Right forelimb (tissue), 1 donor: Measurements from ENCODE around the gene NR1D2.
"Not testable (repeated sequence)": the region's sequence is repeated elsewhere in the genome, so short reads cannot be mapped to it uniquely, and the experiment has no call there.

ENCODE experiments used
- DNase-seq: peaks from one replicate; pipeline ENCODE4 v3.0.0-alpha.2; 2018

NR1D2 gene

DNA sequence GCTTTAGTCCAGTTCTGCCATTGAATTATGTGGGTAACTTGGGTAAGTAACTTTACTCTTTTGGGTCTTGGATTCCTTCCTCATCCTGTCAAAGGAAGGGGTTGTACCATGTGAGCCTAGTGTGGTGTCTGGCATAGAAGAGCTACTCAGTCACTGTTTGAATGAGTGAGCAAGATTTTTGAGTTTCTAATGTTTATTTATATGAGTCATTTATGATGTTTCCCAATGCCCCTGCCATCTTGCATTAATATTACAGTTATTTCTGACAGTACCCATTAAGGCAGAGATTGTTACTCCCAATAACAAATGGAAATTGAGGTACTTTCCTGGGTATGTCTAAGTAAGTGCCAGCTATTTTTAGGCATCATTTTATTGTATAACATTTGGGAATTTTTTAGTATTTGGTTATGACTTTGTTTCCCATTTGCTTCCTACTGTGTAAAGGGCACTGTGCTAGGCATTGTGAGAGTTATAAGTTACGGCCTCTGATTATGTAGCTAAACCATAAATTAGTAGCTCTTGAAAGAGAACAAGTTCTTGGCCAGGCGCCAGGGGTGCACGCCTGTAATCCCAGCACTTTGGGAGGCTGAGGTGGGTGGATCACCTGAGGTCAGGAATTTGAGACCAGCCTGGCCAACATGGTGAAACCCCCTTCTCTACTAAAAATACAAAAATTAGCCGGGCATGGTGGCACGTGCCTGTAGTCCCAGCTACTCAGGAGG lies 23.5 kb downstream of the NR1D2 start:
- no peak for DNase-seq

DNA sequence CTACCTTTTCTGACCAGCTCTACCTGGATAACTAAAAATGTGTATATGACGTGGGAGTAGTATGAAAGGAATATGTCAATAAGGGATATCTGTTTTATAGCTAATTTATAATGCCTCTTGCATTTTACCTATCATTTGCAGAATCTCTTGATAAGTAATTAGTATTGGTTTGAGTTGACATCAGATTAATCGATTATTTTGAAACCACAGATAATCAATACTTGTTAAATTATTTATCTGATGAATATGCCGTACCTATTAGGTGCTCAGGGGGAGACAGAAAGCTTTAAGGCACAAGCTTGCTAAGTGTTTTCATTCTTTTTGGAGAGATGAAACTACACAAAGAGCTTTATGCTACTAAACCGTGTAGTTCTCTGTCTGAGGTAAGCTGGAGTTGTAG lies 24.3 kb downstream of the NR1D2 start:
- DNase-seq, result no peak

DNA sequence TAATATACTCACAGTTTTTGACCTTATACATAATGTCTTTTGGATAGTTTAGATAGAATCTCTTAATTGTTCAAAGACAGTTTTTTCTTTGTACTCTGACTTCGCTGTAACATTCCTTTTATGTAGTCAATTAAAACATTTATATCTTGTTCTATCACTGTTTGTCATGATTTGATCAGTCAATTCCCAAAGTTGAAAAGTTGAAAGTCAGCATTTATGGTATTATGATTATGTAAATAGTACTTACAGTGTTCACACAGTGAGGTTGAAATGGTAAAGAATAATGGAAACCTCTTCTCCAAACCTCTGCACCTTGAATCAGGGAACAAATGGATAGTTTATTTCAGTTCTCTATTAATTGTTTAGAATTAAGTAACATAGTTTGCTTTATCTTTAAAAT lies 26.6 kb downstream of the NR1D2 start:
- DNase-seq, result no peak

DNA sequence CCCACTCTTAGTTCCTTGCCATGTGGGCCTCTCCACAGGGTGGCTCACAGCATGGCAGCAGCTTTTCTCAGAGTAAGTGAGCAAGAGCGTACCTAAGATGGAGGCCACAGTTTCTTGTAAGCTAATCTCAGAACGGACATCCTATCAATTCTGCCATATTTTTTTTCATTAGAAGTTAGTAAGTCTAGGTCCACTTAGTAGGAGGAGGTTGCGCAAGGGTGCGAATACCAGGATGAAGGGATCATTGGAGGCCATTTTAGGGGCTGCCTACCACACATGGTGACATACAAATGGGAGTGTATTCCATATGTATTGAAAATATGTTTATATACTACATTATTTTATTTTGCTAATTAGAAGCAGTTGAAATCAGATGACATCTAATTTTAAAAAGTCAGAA lies 31.5 kb downstream of the NR1D2 start:
- no peak for DNase-seq

DNA sequence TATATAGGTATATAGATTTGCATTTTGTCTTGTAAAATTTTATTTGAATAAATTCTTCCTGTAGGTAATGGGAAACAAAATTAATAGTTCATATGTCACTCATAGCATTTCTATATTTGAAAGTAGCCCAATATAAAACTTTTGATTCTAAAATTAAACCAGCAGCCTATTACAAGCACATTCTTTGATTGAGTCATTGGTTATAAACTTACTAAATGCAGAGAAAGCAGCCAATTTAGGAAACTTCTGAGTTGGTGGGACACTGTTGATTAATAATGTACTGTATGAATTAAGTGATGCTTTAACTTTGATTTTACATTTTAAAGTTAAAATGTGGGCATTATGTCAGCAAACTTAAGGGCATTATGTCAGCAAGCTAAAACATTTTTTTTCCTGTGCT lies 34.5 kb downstream of the NR1D2 start:
- DNase-seq, result no peak

DNA sequence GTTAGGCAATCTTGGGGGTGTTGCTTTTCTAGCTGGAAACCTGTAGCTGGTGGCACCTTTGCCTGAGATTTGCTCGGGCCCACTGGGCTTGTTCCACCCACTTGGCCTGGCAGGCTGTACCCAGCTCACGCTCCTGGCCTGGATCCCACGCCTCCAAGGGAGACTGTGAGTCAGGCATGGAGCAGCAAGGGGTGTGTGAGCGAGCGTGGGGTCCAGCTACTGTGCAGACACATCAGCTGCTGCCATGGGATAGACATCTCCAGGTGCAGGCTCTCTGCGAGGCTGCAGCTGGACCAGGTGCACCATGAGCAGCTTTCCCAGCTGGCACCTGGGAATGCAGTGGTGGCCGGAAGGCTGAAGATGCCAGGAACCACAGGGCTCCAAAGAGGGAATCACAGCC lies 36.0 kb downstream of the NR1D2 start:
- DNase-seq, result no peak

DNA sequence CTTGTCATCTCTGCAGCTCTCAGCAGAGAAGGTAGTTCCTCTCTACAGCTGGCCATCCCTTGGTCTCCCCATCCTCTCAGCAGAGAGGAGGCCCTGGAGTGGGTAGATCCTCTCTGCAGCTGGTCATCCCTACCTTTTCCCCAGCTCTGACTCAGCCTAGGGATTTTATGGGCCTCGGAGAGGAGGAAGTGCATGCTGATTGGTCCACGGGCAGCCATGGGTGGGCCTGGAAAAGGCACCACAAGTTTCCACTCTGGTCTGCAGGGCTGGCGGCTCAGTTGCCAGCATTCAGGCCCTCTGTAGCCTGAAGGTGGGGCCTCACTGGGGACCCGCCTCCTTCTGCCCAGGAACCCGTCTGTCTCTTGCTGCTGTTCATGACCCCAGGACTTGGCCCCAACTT lies 36.9 kb downstream of the NR1D2 start:
- DNase-seq, result no peak

DNA sequence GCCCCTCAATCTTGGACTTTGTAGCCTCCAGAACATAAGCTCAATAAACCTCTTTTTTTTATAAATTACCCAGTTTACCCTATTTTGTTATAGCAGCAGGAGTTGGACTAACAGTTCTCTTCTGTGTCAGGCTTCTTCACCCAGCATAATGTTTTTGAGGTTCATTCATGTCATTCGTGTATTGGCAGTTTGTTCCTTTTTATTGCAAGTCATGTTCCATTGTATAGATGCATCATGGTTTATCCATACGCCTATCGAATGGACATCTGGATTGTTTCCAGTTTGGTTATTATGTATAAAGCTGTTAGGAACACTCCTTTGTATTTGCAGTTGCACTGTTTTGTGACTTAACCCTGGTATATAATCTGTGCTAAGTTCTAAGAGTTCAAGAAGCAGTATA lies 39.8 kb downstream of the NR1D2 start:
- DNase-seq, result no peak

DNA sequence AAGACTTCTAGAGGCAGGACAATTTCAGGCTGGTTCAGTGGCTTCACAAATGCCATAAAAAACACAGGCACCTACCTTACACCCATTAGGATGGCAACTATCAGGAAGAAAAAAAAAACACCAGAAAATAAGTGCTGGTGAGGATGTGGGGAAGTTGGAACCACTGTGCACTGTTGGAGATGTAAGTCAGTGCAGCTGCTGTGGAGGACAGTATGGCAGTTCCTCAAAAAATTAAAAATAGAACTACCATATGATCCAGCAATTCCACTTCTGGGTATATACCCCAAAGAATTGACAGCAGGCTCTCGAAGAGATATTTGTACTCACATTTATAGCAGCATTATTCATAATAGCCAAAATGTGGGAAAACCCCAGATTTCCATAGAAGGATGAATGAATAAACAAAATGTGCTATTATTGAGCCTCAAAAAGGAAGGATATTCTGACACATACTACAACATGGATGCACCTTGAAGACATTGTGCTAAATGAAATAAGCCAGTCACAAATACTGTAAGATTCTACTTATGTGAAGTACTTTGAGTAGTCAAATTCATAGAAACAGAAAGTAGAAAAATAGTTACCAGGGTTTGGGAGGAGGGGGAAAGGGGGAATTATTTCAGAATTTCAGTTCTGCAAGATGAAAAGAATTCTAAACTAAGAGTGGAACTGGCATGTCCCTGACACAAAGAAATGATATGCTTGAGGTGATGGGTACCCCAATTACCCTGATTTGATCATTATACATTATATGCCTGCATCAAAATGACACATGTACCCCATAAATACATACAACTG lies 40.9 kb downstream of the NR1D2 start:
- no peak for DNase-seq

DNA sequence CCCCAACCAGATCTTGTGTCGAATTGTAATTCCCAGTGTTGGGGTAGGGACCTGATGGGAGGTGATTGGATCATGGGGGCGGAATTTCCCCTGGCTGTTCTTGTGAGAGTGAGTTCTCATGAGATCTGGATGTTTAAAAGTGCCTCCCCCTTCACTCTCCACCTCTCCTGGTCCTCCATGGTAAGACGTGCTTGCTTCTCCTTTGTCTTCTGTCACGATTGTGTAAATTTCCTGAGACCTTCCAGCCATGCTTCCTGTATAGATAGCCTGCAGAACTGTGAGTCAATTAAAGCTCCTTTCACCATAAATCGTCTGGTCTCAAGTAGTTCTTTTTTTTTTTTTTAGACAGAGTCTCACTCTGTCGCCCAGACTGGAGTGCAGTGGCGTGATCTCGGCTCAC lies 42.3 kb downstream of the NR1D2 start:
- DNase-seq, result no peak

DNA sequence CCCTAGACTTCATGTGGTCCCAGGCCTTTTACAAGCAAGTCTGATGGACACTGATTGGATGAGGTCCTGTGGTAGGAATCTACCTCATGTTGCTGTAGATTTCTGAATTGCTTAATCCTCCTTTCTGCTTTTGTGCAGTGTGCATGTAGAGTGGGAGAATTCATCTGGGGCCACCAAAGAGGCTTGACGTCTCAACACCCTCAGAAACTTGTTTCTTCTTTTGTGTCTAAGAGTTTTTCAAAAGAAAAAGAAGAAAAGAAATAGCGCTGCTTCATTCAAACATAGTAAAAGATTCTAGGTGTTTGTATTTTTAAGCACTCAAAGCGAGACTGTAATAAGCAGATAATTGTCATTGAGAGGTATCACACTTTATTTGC lies 46.2 kb downstream of the NR1D2 start:
- no peak for DNase-seq

DNA sequence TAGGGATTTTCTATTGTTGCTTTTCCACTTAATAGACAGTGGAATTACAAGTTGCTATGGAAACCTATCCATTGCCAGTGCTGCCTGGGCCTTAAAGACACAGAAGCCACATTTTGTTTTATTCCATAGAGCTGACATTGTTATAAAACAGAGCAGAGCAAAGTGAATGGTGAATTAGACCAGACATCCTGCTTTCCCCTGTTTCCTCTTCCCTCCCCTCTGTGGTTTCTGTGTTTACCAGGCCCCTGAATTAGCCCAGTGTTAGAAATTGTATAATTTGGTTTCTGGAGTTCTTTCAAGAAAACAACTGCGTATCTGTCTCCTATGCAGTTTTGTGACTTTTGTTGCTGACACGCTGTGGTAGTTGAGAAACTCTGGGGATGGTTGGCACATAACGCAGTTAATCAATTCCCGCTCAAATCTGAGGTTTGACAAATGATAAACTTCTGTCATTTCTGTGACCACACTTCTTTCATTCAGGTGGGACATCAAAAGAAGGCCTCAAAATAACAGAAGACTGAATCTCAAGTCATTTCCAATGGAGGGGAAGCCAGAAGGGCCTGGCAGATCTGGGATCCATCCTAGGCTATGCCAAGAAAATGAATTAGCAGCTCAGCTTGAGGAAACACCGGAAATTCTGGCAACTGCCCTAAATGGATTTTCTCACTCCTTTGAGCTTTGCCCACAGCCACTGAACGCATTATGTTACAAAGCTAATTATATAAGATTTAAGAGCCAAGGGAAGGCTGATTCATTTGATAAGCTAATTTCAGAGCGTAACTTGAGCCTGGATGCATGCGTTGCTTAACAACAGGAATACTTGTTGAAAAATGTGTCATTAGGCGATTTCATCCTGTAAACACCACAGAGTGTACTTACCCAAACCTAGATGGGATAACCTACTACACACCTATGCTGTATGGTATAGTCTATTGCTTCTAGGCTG lies 46.9 kb downstream of the NR1D2 start:
- DNase-seq, result no peak

DNA sequence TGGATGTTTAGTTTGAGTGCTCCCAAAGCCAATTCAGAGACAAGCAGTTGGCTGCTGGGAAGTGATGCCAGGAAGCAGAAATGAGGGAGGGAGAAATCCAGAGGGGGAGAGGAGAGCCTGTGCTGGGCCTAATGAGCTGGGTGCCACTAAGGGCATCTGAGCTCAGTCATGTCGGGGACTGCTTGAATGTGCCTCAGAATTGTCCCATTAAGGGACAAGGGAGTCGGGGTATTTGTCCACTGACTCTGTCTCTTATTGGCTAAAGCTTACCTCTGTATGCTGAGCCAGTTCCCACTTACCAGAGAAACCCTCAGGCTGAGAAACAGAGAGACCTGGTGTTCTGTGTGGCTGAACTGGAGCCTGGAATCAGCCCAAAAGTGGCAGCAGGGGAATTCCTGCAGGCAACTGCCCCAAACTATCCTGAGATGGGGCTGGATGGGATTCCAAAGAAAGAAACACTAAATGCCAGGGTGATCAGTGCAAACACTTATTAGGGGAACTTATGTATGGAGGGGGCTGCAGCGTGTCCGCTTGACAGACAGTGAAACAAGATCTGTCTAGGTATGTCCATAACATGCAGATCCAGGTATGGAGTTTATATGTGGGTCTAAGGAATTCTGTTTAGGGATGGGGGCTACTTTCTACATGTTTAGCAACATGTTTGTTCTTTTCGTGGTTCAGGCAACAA lies 48.6 kb downstream of the NR1D2 start:
- DNase-seq, result no peak

DNA sequence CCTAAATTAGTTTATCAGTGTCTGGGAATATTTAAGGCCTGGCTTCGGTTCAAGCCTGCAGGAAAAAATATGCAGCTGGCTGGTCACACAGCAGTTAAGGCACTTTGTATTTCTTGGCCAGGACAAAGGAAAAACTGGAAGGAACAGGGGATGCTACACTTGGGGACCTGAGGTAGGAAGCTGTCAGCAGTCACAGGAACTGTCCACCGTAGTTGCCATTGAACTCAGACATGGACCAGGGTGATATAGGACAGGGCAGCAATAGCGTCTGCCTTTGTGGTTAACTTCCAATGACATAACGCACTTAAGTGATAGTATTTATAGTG lies 49.1 kb downstream of the NR1D2 start:
- DNase-seq, result no peak

DNA sequence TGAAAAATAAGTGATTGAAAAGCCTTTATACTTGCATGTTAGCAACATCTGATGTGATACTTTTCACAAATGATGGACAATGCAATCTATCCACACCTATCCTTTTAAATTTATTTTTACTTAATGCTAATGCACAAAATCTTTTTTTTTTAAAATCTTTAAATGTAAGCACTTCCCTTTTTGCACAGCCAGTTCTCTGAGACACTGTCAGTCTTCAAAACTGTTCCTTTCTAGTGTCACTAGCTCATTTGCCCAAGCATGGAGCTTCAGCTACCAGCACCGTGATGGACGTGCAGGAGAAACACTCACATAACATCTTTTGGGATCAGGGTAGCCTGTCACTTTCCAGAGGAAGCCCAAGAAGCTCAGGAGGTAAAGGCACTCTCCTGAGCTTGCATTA lies 50.1 kb downstream of the NR1D2 start:
- DNase-seq, result no peak

DNA sequence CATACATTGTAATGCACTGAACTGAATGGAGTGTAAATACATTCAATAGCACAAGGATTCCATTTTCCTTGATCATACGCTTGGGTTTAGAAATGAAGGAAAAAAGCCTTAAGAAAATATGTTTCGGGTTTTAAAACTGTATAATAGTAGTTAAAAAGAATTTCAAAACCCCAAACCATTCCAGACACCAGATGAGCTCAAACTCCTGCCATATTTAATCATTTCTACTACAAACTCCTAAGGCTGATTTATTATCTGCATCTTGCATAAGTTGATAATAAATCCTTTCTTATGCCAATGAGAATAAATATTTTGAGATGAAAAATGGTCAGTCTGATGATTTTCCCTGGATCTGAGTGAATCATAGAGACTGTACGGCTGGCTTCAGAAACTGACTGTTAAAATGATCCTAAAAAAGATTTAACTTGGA lies 51.0 kb downstream of the NR1D2 start:
- no peak for DNase-seq

DNA sequence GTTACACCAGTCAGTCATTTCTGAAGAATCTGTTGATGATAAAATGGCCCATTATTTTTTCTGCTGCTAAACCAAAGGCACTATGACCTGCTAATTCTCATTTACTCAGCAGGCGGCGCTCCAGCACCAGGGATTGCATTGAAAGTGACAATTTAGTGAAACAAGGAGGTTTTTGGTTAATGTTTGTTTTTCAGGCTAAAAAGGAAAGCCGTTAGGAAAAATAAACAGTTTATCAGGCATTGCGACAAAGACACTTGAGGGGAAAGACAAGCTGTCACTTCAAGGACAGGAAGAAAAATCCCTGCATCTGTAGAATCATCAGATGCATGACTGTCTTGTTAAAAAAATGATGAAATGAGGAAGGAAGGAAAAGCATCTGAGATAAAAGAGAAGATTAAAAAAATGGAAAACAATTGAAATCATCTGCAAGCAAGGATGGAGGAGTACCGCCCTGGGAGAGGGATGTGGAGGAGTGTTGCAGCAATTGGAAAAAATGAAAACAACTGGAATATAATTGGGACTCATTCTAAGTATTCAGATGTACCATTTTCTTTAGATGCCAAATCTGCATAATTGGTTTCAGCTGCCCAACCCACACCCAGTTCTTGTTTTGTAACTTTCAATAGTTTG lies 54.0 kb downstream of the NR1D2 start:
- peak; percentile 86 for DNase-seq

DNA sequence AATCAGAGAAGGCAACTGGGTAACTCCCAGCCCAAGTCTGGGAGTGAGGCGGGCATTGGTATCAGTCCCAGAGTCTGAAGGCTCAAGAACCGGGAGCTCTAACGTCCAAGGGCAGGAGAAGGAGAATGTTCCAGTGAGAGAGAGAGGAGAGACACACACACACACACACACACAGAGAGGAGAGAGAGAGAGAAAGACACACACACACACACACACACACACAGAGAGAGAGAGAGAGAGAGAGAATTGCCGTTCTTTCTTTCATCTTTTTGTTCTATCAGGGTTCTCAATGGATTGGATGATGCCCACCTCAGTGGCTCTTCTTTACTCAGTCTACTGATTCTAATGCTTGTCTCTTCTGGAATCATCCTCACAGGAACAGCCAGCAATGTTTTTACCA lies 57.0 kb downstream of the NR1D2 start:
- DNase-seq, result no peak

DNA sequence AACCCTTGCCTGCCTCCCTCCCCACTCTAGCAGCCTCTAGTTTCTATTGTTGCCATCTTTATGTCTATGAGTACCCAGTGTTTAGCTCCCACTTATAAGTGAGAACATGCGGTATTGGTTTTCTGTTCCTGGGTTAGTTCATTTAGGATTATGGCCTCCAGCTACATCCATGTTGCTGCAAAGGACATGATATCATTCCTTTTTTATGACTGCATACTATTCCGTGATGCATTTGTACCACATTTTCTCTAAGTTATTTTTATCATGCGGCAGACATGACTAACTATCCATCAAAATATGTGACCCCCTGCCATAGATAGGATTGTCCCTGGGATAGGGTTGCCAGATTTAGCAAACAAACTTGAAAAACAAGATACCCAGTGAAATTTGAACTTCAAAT lies 58.4 kb downstream of the NR1D2 start:
- DNase-seq, result no peak

DNA sequence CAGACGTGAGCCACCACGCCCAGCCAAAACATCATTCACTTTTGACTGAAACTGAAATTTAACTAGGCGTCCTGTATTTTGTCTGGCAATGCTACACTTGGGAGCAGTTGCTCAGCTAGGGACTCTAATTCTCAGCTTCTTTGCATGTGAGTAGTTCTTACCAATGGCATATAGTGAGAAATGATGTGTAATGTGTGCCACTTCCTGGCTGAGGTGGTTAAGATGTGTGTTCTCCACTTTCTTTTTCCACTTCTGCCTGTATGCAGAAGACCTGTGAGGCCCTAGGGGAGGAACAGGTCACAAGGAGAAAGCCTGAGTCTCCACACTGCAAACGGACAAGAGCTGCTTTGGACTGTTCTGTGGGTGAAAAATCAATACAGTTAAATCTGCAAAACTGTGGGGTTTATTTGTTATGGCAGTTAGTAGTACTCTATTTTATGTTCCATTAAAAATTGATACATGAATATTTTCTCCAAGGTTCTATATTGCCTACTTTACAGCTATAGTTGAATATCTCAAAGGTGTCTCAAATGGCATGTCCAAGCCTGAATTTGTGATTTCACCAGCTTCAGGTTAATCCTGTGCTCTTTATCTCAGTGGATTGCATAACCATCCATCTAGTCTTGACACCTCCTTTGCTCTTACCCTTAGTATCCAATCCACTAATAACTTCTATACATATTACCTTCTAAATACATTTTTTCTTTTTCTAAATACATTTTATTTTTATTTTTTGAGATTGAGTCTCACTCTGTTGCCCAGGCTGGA lies 59.3 kb downstream of the NR1D2 start:
- DNase-seq, result no peak

DNA sequence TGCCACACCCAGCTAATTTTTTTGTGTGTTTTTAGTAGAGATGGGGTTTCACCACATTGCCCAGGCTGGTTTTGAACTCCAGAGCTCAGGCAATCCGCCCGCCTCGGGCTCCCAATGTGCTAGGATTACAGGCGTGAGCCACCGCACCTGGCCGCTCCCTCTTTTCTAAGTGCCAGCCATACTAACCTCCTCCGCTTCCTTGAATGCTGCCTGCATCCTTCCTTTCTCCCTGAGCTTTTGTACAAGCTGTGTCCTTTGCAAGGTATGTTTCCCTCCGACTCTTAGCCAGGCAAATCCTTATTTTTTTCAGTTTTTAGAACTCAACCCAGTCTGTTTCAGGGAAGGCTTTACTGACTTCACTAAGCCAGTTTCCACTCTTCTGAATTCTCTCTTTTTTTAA lies 60.6 kb downstream of the NR1D2 start:
- DNase-seq, result no peak

DNA sequence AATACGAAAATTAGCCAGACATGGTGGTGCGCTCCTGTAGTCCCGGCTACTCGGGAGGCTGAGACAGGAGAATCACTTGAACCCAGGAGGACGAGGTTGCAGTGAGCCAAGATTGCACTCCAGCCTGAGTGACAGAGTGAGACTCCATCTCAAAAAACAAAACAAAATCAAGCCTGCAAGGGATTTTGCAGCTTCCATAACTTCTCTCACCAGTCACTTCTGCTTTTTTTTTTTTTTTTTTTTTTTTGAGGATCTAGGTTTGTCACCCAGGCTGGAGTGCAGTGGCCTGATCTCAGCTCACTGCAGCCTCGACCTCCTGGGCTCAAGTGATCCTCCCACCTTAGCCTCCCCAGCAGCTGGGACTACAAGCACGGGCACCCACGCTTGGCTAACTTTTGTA lies 65.7 kb downstream of the NR1D2 start:
- not testable (repeated sequence) for DNase-seq
